ENCODE results near the gene ZBTB34.

DNA sequence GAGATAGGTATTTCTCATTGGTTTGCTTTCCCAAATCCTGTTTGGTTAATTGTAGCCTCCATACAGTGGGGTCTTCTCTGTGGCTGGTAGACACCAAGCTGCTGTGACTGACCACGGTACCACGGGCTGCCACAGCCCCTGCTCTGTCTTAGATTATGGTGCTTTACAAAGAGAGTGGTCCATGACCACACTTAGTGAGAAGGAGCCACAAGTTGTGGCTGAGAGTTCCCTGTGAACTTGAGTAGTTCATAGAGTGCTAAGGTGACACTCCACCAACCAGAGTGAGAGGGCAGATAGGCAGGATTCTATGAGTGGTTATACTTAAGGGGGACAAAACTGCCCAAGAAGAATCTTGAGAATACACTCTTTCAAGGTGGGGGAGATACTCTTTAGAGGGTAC, 25.8 kb upstream of the ZBTB34 start:
- no peak for TF ChIP-seq GATA3 (IDR thresholded peaks at IDR 0.05; ENCODE audit: low read depth, low read length)
- TF ChIP-seq GATA2 (IDR thresholded peaks at IDR 0.05; ENCODE audit: low read depth, low read length): no peak

Measured in SH-SY5Y (cell line).